SW480 (cell line): ENCODE data around the gene FADS1.
A peak's percentile ranks its signal among the peaks of the same experiment; 100 is the strongest.

Experiments used
- DNase-seq: peaks from one replicate; pipeline ENCODE4 v3.0.0-alpha.2; 2016; ENCODE audit warnings: low spot score

FADS1 gene

DNA sequence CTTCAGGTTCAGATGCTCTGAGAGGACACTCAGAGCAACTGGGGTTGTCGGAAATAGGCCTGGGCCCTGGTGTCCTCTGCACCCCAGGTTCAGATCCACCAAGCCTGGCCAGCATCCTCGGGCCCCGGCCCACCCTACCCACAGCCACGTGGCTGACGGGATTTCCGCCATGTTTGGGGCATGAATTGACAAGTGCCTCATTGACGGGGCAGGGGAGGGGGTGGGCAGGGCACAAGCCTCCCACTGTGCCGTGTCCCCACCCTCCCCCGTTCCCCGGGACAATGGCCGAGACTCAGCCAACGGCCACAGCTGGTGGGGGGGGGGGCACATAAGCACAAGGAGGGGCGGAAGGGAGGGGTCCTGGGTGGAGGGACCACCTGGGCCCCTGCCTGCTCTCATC is 55.9 kb downstream of the FADS1 start:
- DNase-seq = no peak

DNA sequence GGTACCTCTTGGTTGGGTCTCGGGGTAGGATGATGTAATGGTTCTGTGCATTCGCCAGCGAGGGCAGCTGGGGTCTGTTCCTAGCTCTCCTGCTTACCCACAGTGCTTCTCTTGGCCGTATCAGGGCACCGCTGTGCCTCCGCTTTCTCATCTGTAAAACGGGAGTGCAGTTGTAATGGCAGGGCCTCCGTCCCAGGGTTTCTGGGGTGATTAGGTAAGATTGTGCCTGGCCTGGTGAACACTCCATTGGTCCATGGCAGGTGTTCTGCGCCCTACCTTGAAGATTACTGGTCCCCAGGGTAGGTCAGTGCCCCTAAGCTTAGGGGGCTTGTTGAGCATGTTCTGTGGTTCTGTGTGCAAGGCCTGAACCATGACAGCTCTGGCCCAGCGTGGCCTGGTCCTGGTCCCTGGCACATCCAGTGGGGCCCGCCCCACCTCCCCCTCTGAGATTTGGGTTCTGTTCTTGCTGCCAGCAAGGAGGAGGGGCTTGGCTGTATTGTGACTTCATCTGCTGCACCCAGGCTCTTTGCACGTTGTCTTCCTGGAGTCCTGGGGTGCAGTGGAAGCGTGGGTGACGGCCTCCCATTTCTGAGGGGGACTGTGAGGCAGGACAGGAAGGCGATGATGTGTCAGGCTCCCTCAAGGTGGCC is 59.5 kb downstream of the FADS1 start:
- no peak for DNase-seq

DNA sequence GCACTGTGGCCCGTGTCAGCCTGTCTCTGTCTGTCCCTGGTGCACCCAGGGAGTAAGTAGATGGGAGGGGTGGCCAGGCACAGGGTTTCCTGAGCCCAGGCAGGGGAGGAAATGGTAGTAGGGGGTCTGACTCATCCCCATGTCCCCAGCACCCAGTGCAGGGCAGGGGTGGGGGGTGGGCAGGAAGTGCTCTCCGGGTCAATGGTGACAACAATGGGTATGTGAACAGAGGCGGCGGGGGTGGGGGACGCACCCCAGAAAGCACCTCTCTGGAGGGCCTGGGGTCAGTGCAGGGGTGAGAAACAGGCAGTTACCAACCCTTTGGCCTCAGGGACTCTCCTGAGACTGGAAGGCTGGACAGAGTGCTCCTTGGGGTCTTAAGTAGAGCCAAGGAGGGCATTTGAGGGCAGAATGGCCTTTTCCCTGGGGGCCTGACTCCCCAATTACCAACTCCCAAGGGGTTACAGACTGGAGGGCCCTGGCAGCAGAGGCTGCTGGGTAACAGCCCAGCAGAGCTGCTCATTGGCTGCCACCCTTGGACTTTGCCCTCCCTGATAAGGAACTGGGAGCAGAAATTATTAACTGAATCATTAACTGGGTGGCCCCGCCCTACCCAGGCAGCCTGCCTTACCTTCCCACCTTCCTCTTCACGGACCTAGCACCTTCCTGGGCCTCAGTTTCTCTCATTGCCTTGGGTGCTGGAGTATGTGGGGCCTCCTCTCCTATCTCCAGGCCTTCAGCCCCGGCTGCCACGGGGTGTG is 60.2 kb downstream of the FADS1 start:
- peak; percentile 94 for DNase-seq

DNA sequence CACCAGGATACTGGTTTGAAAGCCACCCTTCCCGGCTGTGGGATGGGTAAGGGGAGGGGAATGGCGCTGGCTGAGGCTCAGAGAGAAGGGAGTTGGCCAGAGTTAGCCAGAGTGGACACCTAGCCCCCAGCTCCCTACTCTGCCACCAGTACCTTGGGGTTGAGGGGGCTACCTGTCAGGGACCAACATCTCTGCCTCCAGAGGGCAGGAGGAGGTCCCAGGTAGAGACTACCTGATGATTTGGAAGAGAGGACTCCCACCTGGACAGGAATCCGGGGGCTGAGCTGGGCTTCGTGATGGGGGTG is 60.7 kb downstream of the FADS1 start:
- DNase-seq = no peak

DNA sequence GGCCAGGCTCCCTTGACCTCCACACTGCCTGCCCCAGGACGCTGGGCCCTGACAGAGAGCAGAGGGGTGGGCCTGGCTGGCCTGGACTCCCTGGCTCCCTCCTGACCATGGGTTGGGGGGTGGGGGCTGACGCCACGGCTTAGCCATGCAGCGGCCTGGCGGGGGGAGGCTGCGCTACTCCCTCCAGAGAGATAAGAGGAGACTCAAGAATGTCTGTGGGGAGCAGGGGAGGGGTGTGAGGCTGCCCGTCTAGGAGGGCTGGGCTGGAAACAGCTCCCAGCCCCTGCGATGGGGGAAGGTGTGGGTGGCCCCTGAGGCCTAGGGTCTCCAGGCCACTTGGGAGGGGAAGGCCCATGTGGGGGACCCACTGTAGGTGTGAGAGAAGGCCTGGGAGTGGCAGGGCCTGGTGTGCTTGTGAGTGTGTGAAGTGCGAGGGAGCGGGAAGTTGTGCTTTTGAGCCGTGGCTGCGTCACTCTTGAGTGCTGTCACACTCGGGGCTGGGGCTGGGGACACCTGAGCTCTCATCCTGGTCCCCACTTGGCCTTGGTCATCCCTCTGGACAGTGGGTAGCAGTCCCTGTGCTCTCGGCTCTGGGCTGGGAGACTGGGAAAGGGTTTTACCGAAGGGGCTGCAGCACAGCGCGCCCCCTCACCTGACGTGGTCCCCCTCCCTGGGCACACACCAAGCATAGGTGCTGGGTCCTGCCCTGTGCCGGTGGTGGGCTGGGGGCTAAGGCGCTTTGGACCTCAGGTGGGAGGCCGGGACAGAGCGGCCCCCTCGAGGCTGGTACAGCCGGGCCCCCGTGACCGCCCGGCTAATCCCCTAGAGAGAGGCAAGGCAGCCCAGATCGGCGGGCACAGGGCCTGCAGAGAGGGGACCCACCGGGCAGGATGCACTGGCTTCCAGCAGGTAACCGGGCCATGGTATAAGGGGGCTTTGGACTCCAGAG is 62.0 kb downstream of the FADS1 start:
- no peak for DNase-seq

DNA sequence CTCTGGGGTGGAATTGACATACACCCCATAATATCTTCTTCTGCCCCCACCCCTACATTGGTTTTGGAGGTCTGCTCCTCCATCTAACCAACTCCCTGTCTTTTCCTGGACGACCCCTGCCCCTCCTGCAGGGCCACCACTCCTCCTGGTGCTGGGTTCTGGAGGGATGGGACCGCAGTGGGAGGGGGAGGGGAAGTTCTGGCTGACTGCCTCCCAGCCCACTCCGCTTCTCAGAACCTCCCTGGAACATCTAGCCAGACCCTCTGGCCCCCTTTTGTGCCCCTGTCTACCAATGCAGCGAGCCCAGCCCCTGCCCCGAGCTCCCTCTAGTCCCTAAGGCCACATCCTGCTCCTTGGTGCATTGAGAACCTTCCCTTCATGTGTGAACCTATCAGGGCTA is 63.1 kb downstream of the FADS1 start:
- no peak for DNase-seq

DNA sequence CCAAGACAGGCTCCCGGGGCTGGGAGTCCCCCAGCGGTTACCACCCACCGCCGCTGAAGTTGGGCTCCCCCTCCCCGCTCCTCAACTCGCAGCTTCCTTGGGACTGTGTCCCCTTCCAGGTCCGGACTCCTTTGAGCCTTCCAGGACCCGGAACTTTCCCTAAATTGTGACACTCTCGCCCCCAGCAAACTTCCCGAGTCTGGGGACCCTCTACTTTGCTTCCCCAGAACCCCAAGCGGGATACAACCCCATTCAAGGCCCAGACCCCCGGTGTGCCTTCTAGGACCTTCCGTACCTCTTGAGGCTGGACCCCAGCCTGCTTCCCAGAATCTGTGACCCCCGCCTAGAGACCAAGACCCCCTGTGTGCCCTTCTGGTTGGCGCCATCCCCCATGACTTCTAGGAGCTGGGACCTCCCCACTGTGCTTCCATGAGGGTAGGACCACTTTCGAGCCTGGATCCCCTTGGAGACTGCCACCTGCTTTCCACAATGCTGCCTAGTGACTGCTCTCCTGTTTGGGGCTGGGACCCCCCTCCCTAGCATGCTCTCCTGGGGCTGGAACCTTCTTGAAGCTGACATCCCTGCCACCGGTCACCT is 63.8 kb downstream of the FADS1 start:
- DNase-seq = no peak

DNA sequence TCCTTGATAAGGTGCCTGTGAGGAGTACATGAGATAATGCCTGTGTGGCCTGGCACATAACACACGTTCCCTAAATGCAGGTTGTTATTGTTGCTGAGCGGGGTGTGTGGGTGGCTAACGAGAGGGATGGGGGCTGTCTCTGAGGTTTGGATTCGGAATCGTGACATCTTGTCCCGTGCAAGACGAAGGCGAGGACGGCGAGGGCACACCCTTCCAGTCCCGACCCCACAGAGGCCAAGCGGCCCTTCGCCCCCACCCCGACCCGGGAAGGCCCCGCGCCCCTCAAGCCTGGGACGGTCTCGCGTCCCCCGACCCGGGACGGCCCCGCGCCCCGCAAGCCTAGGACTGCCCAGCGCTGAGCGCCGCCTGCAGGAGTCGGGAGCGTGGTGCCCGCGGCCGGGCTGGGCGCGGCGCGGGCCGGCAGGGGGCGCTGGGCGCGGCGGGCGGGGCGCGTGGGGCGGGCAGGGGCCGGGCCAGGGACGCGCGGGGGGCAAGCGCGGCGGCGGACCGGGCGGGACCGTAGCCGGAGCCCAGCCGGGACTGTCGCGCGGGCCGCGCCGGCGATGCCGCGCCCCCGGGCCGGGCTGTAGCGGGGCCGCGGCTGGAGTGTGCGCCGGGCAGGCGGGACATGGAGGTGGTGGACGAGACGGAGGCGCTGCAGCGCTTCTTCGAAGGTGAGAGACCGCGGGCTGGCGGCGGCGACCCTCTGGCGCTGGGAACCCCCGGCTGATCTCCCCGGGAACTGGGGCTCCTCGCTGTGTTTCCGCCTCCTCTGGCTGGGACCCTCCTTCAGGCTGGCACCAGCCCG is 64.5 kb downstream of the FADS1 start, which contains the start of gene MYRF:
Gene MYRF (plus strand): TSS at position 520 of the 808 bp plus-strand sequence. CDS start 109 bp downstream, at position 629.
- DNase-seq = peak; percentile 50

DNA sequence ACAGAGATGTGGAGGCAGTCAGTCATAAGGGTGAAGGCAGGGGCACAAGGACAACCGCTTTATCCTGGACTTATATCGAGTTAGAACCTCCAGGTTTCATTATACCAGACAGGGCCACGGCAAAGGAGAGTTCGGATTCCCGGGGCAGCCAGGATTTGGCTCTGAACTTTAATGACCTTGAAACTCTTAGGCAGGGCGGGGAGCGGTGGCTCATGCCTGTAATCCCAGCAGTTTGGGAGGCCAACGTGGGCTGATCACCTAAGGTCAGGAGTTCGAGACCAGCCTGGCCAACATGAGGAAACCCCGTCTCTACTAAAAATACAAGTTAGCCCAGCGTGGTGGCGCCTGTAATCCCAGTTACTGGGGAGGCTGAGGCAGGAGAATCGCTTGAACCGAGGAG is 65.4 kb downstream of the FADS1 start:
- no peak for DNase-seq

DNA sequence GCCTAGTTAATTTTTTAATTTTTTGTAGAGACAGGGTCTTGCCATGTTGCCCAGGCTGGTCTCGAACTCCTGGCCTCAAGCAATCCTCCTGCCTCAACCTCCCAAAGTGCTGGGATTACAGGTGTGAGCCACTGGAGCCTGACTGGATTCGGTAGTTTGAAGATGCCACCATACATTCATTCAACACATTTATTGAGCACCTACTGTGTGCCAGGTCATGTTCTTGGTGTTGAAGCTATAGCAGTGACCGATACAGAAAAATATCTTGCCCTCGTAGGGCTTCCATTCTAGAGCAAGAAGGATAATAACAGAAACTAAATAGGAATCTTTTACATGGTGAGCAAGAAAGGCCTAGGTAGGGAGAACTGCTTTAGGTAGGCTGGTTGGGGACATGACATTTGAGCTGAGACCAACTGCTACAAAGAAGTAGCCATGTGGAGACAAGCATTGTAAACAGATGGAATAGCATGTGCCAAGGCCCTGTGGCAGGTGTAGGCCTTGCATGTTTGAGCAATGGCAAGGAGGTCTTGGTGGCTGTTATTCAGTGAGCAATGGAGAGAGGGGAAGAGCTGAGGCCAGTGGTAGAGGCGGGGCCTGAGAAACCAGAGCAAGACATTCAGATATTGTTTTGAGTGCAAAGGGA is 66.1 kb downstream of the FADS1 start:
- DNase-seq = no peak
